GM12874 (cell line): Measurements from ENCODE around the gene RPS3.
A peak's percentile ranks its signal among the peaks of the same experiment; 100 is the strongest.

Experiments
- CTCF ChIP-seq: IDR thresholded peaks from 2 replicates; pipeline ENCODE4 v1.5.1; 2011; ENCODE audit warnings: low read depth, mild to moderate bottlenecking, control low read depth, low read length, moderate library complexity; ENCODE audit not compliant: insufficient read depth

Gene RPS3

GRCh38 chr11:75420224-75421034 lies 21.1 kb downstream of the RPS3 start:
- no peak for TF ChIP-seq CTCF

GRCh38 chr11:75421035-75421602 lies 21.8 kb downstream of the RPS3 start:
- TF ChIP-seq CTCF = no peak

DNA sequence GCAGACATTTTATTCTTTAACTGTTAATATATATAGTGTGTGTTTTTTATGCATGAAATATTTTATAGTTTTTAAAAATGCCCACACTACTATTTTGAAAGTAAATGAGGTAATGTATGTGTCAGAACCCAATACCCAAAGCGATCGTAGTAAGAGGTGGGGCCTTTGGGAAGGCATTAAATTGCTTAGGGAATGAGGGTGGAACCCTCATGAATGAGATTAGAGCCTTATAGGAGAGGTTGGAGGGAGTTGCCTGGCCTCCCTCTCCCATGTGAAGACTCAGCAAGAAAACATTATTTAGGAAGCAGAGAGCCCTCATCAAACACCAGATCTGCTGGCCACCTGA lies 22.6 kb downstream of the RPS3 start:
- no peak for TF ChIP-seq CTCF

- TF ChIP-seq CTCF = no peak
These were observed 23.2 kb downstream of the RPS3 start for GRCh38 chr11:75422248-75423231.

GRCh38 chr11:75423721-75424120 lies 24.4 kb downstream of the RPS3 start:
- no peak for TF ChIP-seq CTCF

DNA sequence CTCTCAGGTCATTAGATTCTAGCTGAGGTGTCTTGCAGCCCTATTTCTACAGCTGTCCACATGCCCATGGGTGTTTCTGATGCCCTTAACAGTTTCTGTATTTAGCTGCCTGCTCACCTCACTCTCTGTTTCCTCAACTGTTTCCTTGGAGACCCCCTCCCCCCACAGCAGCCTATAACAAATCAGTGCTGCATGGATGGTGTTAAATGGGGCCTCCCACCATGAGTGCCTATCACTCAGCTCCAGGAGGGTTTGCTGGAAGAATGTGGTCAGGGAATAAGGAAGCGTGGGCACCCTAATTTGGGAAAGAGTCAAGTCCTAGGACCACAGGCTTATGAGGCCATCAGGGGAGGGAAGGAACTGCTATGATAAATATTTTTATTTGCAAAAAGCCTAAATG lies 25.1 kb downstream of the RPS3 start:
- no peak for TF ChIP-seq CTCF

DNA sequence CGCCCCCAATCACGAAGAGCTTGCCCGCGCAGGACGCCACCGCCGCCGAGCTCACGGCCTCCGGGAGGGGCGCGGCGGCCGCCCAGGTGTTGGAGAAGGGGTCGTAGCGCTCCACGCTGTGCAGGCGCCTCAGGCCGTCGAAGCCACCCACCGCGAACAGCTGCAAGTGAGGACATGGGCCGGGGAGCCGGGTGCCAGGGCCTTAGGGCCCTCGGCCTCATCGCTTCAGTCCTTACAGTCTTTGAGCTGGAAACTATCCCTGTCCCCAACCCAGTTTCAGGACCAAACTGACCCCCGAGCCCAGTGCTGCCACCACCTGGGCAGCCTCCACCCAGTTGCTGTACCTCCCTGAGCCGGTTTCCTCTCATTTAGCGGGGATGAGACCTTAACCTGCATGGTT lies 26.1 kb downstream of the RPS3 start:
- peak; percentile 23; the same call in 1 of the 2 replicates for TF ChIP-seq CTCF
